Urothelium cell line (cell line): Measurements from ENCODE around the gene PANK1.
"Not testable (repeated sequence)": the region's sequence is repeated elsewhere in the genome, so short reads cannot be mapped to it uniquely, and the experiment has no call there.

Experiments
- DNase-seq: peaks from one replicate; pipeline ENCODE4 v3.0.0; 2011; ENCODE audit warnings: low spot score, mixed read lengths
- FAIRE-seq: peaks from 2 replicates; lab custom pipeline; 2011; peaks lifted over from hg19 to GRCh38; lab: Jason Lieb, UNC

Gene PANK1

DNA sequence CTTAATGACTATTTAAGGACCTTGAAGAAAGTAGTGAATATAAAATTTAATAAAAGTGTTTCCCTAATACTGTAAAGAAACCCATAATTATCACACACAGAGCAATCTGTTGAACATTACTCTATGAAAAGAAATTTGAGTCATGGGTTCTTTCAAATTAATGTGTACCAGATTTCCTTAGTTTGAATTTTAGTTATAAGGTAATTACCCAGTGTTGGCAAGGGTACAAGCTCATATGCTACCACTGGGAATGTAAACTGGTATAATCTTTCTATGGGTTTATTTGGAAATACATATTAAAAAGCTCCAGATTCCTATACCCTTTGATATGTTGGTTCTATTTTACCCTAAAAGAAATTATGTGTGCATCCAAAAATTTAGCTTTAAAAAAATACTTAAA, 22.9 kb downstream of the PANK1 start:
- FAIRE-seq = no peak
- no peak for DNase-seq

DNA sequence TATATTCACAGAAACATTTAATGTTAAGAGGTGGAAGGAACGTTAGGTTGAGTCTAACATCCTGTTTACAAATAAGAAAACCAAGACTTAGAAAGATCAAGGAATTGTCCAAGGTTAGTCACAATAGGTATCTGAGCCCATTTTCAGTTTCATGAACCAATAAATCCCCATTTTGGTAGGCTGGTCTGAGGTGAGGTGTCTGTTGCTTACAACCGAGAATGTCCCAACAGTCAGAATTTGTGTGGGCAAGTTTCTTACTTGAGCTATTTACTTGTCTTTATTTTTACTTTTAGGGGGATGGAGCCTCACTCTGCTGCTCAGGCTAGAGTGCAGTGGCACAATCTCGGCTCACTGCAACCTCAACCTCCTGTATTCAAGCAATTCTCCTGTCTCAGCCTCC, 23.6 kb downstream of the PANK1 start:
- FAIRE-seq = no peak
- no peak for DNase-seq

DNA sequence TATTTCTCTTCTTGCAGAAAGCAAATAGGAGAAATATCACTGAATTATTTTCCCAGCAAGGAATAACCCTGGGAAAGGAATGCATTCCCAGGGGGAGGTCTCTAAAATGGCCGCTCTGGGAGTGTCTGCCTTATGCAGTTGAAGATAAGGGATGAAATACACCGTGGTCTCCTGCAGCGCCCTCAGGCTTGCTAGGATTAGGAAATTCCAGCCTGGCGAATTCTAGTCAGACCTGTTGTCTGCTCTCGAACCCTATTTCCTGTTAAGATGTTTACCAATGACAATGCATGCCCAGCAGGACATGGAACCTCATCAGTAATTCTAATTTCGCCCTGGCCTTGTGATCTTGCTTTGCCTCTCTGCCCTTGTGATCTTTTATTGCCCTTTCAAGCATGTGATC, 24.7 kb downstream of the PANK1 start:
- FAIRE-seq, DNase-seq: not testable (repeated sequence)

DNA sequence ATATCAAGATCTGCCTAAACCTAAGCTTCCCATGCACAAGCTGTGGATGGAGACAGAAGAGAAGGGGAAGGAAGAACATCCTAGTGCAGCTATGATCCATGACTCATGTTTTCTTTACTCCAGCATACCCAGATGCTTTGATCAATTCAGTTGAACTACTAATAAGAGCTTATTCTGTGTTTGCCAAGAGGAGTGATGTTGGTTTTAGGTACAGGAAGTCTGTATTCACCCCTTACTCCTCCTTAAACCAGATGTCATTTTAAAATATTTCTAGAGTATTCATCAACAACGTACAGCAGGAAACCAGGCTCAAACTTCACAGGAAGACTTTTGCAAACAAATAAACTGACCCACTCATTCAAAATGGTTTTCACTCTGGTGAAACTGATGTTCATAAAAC, 29.2 kb downstream of the PANK1 start:
- FAIRE-seq (no peak), DNase-seq (no peak)

DNA sequence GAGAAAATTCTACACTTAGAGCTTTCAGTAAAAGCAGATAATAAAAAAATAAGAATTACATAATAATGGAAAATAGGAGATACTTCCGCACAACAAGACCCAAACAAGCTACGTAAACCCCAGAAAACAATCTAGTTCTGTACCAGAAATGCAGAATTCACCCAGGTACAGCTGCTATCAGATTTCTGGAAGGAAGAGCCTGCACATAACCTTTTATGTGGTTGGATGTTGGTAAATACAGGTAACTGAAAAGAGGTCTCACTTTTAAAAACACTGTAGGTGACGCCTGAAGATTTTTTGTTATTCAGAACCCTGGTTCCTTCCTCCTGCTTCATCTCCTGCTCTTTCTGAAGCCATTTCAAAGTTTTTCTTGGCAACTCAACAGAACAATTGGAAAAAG, 29.9 kb downstream of the PANK1 start:
- DNase-seq (no peak), FAIRE-seq (no peak)

DNA sequence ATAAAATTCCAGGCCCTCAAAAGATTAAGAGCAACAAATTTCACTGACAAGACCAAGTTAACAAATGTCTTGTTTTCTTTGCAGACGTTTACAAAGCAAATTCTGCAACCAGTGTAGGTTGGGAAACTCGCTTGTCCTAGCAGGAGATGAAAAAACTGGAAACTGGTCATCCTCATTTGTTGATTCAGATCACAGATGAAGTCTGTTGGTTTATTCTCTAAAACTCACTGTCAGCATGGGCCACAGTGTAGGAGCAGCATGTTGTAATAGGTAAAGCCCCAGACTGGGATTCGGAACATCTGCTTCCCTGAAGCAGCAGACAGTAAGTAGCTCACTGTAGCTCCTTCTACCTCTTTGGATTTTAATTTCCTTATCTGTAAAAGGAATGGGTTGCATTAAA, 31.5 kb downstream of the PANK1 start:
- DNase-seq (no peak), FAIRE-seq (no peak)

DNA sequence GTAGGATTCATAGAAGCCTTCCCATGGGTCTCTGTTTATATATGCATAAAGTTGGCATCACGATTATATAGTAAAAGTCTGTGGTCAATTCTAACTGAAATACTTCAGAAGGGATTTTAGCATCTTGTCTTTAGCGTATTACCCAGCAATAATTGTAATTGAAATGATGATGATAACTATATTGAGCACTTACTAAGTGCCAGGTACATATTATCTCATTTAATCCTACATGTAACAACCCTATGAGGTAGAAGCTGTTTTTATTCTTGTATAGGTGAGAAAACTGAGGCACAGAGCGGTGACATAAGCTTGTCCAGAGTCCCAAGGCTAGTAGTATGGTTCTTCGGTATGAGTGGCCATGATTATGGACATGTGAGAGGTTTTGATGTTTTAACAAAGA, 33.8 kb downstream of the PANK1 start:
- no peak for FAIRE-seq

DNA sequence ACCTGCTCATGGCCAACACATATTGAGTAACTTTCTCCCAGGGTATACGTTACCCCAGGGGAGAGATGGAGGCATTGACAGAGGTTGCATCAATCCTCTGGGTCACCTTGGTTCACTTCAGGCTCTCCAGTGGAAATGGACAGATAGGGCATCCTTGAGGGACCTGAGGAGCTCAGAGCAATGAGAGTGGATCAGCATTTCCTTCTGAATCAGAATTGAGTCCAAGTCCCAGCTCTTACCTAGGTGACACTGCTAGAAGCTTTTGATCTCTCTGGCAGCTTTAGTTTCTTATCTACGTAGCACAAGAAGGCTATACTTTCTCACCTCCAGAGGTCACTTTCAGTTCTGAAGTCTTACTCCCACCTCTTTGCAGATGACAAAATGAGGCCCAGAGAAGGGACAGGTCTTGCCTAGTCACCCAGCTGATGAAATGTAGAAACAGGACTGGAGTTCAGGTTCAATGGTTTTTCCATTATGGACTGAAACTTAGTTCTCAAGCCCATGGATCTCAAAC, 35.2 kb downstream of the PANK1 start:
- no peak for FAIRE-seq
- no peak for DNase-seq

More for the DNA sequence above, 33.8 kb downstream of the PANK1 start:
- DNase-seq = no peak

DNA sequence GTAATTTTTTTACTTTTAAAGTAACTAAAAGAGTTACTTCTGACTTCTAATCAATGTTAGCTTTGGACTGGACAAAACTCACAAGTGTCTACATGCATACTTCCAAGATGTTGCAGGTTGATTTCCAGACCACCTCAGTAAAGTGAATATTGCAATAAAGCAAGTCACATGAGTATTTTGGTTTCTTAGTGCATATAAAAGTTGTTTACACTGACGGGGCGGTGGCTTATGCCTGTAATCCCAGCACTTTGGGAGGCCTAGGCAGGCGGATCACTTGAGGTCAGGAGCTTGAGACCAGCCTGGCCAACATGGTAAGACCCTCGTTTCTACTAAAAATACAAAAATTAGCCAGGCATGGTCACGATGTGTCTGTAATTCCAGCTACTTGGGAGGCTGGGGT, 40.8 kb downstream of the PANK1 start:
- DNase-seq = no peak
- FAIRE-seq = no peak

DNA sequence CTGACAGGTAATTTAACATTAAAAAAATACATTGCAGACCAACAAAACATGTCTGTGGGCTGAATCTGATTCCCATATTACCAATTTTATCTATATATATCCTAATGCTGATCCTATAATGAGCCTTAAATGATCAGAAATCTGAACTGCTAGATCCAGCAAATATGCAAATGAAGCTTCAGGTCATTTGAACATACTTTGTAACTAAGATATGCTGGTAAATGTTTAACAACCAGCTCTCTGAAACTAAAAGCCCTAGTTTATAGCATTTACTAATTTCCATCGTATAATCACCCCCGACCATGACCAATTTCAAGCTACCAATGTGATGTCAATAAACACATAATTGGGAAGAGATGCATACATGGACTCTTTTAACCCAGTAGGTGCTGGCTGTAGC, 42.1 kb downstream of the PANK1 start:
- no peak for DNase-seq
- FAIRE-seq = no peak

DNA sequence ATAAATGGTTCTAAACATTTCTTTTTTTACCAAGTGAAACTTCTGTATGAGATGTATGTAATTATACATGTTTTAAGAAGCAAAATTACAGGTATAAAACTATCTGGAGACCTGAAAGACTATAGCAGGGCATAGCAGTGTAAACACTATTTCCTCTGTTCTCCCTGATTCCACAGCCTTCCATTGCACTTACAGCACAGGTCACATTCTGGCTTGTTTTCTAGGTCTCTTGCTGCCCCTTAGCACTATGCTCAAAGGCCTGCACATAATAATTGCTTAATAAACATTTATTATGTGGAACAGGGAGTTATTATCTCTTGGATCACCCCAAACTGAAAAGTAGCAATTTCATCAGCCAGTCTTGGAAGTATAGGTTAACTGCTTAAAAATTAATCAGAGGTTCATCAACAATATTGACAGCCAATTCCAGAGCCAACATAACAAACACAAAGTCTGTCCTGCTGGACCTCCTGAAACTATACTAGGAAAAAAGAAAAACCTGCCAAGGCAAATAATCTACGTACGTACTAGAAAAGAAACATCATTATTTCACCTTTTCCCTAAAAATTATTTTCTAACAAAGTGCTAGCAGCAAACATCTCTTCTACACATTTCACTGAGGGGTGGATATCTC, 43.2 kb downstream of the PANK1 start:
- no peak for FAIRE-seq
- DNase-seq = no peak

DNA sequence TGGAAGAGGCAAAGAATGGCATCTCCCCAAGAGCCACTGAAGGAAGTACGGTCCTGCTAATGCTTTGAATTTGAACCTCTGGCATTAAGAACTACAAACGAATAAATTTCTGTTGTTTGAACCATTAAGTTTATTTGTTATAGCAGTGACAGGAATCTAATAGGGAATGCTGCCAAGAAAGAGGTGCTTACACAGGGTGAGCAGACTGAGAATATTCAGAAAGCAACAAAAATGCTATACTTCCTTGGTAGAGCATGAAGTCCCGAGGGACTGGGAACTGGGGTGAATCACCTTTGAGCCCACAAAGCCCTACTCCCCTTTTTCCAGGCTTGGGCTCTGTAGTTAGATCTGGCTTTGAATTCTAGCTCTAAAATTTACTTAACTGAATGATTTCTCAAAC, 45.0 kb downstream of the PANK1 start:
- FAIRE-seq = no peak
- DNase-seq = no peak

DNA sequence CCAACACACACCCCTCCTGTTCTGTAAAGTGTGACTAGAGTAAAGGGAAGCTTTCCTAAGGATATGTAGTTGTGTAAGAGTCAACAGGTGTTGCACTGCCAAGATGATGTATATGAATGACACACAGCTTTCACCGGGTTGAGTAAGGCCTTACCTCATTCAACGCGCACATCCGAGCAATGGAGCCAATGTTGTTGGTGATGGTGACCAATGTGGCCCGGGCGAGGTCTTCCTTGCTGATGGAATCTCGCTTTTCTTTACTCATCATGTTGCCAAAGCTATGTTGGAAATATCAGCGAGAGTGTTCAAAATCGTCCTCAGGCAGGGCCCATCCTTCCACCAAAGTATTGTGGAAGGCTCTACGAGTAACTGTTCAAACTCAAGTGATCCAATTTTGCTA, 52.0 kb downstream of the PANK1 start:
- no peak for FAIRE-seq
- DNase-seq = no peak

DNA sequence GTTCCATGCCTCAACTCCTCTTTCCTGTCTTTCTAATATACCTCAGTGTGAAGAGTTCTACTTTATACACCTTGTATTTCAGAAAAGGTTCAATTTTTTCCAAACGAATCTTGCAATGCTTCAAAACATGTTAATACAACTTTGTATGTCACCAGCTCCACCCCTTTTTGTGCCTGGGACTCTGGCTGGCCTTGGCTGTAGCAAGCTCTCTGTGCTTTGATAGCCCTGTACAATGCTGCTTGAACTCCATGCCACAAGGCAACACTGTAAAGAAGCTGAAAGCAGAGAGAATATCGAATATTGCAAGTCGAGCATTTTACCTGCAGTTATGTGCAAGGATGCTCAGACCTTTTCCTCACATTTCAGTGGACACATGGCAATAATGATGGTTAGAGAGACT, 52.5 kb downstream of the PANK1 start:
- peak; percentile 70 for FAIRE-seq

DNA sequence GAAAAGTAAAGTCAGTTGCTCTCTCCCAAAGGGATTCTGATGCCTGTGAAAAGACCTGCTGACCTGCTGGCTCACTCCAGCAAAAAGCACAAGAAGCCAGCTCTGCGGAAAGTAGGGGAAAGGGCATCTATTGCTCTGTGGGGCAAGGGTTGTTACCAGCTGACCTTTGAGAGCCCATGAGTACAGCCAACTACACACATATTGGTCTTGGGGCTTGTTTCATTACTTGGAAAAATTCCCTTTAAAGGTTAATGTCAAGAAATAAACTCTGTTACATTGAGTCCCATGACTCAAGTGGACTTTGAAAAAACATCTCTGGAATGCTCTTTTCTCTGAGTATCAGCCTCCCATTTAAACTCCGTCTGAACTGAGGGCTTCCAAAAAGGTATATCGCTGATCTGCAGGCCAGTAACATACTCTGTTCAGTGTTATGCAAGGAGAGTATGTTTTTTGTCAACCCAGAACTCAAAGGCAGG, 53.2 kb downstream of the PANK1 start:
- no peak for DNase-seq
- no peak for FAIRE-seq

More for the DNA sequence above, 52.5 kb downstream of the PANK1 start:
- no peak for DNase-seq

DNA sequence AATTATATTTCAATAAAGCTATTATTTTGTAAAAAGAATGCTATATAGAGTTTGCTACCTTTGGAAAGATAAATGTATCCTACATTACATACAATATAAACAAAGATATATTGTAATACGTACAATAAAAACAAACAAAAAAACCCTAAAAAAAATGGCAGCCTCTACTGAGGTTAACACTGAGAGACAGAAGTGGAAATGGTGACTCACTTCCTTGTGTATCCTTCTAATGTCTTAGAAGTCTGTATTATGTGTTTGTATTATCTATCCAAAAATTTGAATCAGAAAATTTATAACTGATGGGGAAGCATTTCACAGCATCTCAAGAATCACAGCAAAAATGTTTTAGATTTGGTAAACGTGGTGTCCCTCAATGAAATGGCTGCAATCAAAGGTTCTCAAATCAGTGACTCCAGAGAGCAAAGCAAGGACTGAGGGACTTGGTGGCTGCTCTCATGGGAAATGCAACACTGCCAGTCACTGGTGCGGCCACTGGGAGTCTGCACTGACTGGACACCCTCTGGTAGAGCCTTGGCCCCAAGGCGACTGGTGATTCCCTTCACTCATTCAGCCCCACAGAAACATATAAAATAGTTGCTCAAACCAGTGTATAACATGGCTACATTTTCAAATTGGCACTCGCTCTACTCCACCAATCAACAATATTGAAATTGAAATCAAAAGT, 53.8 kb downstream of the PANK1 start:
- FAIRE-seq = no peak
- DNase-seq = no peak

DNA sequence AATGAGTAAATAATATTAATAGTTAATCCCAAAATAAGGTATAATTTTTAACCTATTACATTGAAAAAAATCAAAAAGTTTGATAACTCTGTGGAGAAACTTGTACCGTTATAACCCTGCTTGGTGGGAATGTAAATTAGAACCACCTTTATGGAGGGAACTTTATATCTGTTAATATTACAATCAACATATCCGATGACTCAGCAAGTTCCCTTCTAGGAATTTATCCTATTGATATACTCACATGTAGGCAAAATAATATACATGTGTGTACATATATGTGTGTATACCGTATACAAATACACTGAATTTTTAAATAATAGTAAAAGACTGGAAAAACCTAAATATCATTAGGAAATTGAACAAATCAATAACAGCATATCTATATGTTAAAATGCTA, 54.7 kb downstream of the PANK1 start:
- FAIRE-seq (no peak), DNase-seq (no peak)

DNA sequence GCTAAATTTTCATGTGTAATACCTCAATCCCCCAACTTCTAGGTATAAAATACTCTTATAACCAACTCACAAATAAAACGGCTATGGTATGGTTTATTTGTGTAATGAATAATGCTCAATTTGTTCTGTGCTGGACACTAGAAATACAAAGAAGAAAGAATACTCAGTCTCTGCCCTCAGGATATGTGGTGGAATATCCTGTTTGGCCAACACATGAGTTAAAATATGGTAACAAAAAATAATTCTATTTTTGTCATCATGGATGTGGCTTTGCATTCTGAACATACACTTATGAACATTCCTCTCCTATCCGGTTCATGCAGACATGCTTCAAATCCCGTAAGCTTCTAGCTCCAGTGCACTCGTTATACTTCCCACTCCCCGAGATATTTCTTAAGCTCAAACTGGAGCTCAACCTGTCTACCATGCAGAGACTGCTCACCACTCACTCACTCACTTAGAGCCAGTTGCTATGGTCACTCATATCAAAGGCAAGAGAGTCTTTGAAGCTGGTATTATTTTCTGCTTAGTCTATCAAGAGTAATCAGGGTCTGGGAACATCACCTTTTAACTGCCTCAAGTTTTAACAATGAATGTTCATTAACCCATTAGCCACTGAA, 55.8 kb downstream of the PANK1 start:
- FAIRE-seq (no peak), DNase-seq (no peak)

DNA sequence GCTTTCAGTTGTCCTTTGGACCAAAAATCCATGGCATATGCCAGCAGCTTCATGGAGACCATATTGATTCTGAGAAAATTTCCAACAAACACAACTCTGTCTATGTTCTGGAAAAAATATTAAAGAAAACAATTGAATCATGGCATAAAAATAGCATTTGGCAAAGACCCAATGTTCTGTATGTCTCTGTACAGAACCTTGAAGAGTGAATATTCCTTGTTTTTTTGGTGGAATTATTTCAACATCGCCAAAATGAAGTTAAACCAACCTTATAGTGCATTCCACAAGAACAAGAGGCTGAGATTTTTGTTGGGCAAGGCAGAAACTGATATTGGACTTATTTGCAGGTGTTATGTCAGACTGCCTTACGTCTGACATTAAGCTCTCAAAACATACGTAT, 56.4 kb downstream of the PANK1 start:
- FAIRE-seq = no peak
- no peak for DNase-seq

DNA sequence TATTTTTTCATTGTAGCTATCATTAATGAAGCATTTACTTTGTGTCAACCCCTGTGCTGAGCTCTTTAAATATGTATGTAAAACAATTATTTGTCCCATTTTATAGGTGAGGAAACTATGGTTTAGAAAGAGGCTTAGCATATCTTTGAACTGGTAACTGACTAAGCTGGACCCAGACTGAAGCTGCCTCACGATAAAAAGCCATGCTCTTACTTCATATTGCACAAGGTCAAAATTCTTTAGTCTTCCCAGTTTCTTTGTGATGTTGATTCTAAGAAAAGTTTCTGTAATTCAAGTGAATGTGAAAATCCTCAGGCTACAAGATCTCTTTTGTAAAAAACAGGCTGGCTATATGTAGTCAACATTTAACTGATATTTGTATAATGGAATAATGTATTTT, 63.0 kb downstream of the PANK1 start:
- FAIRE-seq = no peak

DNA sequence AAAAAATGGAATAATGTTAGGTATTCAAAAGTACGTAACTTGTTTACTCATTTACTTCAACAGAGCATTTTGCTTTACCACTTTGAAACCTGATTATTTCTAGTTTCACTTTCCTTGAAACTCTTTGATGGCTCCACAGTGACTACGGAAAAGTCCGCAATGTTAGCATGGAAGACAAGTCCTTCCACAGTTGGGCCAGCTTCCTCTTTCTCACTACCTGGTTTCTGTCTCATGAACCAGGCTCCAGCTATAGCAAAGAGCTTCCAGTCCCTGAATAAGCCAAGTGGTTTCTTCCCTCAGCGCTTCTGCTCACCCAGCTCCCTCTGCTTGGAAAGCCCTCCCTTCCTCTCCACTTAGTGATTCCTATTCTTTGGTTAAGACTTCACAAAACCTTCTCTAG, 64.8 kb downstream of the PANK1 start:
- no peak for DNase-seq
- no peak for FAIRE-seq

More for the DNA sequence above, 63.0 kb downstream of the PANK1 start:
- no peak for DNase-seq

DNA sequence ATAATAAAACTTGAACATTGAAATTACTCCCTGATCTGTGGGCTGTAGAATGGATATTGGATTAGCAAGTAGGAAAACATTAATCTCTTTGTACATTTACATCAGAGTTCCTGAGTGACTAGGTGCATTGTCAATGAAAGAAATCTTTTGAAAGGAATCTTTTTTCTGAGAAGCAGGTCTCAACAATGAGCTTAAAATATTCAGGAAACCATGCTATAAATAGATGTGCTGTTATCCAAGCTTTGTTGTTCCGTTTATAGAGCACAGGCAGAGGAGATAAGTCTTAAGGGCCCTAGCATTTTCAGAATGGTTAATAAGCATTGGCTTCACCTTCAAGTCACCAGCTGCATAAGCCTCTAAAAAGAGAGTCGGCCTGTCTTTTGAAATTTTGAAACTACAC, 68.3 kb downstream of the PANK1 start:
- DNase-seq (no peak), FAIRE-seq (no peak)
